Progenitor cell of endocrine pancreas (in vitro differentiated cells): ENCODE data around the gene RAB44. TPM values are rescaled to one million over a fixed set of nuclear protein-coding genes. Genes with fewer than 3 reads are reported as not detected.

Source experiments
- DNase-seq: peaks from one replicate; pipeline ENCODE4 v3.0.0; 2021; ENCODE audit warnings: low spot score; ENCODE audit not compliant: unreplicated experiment
- H3K27ac Mint-ChIP-seq: 2 replicates; pipeline ENCODE4 v1.8.0; 2021; ENCODE audit warnings: mild to moderate bottlenecking, moderate library complexity, mixed read lengths
- H3K27me3 Mint-ChIP-seq: 2 replicates; pipeline ENCODE4 v1.8.0; 2021; ENCODE audit warnings: mixed read lengths
- H3K36me3 Mint-ChIP-seq: 2 replicates; pipeline ENCODE4 v1.8.0; 2022; ENCODE audit warnings: mixed read lengths; ENCODE audit not compliant: insufficient read depth
- H3K4me1 Mint-ChIP-seq: 2 replicates; pipeline ENCODE4 v1.8.0; 2021; ENCODE audit warnings: low read depth, mixed read lengths
- H3K4me3 Mint-ChIP-seq: 2 replicates; pipeline ENCODE4 v1.8.0; 2021; ENCODE audit warnings: low read depth, mild to moderate bottlenecking, moderate library complexity, mixed read lengths
- H3K9me3 Mint-ChIP-seq: 2 replicates; pipeline ENCODE4 v1.8.0; 2021; ENCODE audit warnings: low read depth, mixed read lengths
- total RNA-seq: library from RNA; stranded (reverse); gene quantifications from 2 replicates; pipeline ENCODE4 v1.2.1, GENCODE V29; 2021
- TF ChIP-seq, protein P1 (sequence below): fragments of 200-600 bp; sonication (generic); IDR thresholded peaks from one replicate; pipeline ENCODE4 v1.5.0; 2021; ENCODE audit warnings: antibody characterized with exemption, mild to moderate bottlenecking; ENCODE audit not compliant: unreplicated experiment

RAB44 gene
- total RNA-seq, 1 donor from 2014 or later = not detected

DNA sequence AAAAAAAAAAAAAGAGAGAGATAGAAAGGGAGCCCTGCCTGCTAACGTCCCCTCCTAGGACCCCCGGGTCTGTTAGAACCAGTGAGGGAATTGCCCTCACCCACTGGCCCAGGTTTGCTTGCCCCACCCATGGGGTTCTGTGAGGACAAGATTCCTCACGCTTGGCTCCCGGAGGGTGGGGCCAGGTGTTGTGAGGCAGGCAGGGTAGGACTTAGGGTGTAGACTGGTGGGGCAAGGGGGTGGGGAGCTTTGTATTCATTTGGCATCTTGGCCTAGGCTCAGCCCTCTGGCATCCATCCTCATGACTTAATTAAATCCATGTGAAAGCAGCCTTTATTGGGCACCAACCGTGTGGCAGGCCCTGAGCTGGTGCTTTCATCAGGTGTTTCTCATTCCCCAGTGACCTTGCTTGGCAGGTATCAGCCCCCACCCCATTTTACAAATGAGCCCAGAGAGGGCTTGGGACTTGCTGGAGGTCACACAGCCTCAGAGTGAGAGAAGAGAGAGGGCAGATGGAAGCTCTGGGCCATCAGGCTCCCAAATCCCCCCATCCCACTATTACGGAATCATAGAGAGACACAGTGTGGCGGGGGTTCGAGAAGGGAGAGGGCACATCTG is 19.0 kb downstream of the RAB44 start:
- TF ChIP-seq, protein P1, sequence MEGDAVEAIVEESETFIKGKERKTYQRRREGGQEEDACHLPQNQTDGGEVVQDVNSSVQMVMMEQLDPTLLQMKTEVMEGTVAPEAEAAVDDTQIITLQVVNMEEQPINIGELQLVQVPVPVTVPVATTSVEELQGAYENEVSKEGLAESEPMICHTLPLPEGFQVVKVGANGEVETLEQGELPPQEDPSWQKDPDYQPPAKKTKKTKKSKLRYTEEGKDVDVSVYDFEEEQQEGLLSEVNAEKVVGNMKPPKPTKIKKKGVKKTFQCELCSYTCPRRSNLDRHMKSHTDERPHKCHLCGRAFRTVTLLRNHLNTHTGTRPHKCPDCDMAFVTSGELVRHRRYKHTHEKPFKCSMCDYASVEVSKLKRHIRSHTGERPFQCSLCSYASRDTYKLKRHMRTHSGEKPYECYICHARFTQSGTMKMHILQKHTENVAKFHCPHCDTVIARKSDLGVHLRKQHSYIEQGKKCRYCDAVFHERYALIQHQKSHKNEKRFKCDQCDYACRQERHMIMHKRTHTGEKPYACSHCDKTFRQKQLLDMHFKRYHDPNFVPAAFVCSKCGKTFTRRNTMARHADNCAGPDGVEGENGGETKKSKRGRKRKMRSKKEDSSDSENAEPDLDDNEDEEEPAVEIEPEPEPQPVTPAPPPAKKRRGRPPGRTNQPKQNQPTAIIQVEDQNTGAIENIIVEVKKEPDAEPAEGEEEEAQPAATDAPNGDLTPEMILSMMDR = no peak
- peaks cover 10% of the 10 kb centered on the region for H3K27me3 Mint-ChIP-seq
- H3K27ac Mint-ChIP-seq = no peak overlapping the region
- no peak overlapping the region for H3K4me3 Mint-ChIP-seq
- no peaks in the 10 kb centered on the region for H3K4me1 Mint-ChIP-seq
- H3K36me3 Mint-ChIP-seq = no peaks in the 10 kb centered on the region
- H3K9me3 Mint-ChIP-seq = no peaks in the 10 kb centered on the region
- DNase-seq = no peak

DNA sequence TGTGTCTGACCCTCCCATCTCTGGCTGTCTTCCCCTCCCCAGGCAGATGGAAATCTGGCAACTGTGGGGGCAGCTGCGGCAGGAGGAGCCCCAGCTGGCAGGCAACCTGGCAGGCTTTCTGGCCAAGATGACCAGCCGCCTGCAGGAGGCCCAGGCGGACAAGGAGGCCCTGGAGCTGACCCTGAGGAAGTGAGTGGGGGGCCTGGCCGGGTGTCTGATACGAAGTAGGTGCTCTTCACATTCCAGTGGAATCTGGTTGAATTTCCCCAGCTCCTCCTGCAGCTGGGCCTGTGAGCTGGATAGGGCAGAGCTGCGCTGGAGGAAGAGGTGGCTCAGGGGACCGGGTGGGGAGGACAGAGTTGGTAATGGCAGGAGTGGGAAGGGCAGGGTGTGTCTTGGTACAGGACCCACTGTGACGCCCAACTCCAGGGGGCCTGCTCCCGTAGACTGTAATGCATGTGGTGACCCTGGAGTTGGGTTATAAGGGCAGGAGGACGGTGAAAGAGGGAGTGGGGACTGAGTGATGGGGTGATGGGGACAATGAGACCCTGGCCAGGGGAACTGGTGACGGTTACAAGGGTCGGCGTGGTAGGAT is 19.7 kb downstream of the RAB44 start:
- H3K27me3 Mint-ChIP-seq = peaks cover 10% of the 10 kb centered on the region
- H3K4me3 Mint-ChIP-seq = no peak overlapping the region
- H3K36me3 Mint-ChIP-seq = no peaks in the 10 kb centered on the region
- TF ChIP-seq, protein P1 = no peak
- H3K4me1 Mint-ChIP-seq = no peaks in the 10 kb centered on the region
- H3K9me3 Mint-ChIP-seq = no peaks in the 10 kb centered on the region
- H3K27ac Mint-ChIP-seq = no peak overlapping the region
- DNase-seq = no peak

DNA sequence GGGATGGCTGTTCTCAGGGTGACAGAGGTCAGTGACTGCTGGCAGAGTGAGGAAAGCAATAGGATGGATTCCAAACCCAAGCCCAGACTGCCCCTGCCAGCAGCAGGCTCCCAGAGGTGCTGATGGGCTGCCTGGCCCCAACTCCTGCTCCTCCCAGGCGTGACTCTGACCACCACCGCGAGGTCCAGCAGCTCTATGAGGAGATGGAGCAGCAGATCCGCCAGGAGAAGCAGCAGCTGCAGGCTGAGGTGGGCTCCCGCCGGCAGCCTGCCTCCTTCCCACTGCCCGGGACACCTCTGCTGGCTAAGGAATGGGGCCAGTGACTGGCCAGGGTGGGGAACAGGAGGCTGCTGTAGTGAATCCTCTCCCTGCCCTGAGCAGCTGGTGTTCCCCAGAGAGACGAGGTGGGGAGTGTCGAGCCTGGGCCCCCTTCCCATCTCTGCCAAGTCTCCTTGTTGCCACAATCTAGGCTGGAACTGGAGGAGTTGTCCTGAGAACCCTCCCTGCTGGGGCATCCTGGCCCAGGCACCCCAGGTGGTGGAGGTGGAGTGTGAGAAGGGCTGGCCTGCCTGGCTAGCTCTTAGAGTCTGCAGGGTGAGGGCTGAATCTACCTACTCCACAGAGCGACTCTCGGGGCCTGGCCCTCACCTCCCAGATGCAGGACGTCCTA is 20.4 kb downstream of the RAB44 start:
- no peaks in the 10 kb centered on the region for H3K9me3 Mint-ChIP-seq

DNA sequence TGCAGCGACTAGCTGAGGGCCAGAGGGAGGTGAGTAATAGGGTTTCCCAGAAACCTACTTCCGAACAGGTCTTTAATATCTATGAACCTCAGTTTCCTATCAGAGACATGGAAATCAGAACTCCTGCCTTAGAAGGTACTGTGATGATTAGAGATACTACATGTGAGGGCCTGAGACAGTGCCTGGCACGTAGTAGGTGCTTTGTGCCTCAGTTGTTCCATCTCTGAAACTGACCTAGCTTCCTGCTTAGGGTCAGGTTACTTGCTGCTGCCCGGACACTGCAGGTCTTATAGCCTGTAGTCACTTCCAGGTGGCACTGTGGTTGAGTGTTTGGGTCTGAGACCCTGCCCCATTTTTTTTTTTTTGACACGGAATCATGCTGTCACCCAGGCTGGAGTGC is 20.9 kb downstream of the RAB44 start:
- no peaks in the 10 kb centered on the region for H3K9me3 Mint-ChIP-seq
- TF ChIP-seq, protein P1 = no peak
- no peaks in the 10 kb centered on the region for H3K4me1 Mint-ChIP-seq
- H3K4me3 Mint-ChIP-seq = no peak overlapping the region
- H3K36me3 Mint-ChIP-seq = no peaks in the 10 kb centered on the region
- DNase-seq = no peak
- no peak overlapping the region for H3K27ac Mint-ChIP-seq
- peaks cover 7% of the 10 kb centered on the region for H3K27me3 Mint-ChIP-seq

More for the DNA sequence above, 20.4 kb downstream of the RAB44 start:
- no peak overlapping the region for H3K27ac Mint-ChIP-seq
- H3K27me3 Mint-ChIP-seq = peaks cover 10% of the 10 kb centered on the region
- no peaks in the 10 kb centered on the region for H3K36me3 Mint-ChIP-seq
- no peaks in the 10 kb centered on the region for H3K4me1 Mint-ChIP-seq
- DNase-seq = no peak
- H3K4me3 Mint-ChIP-seq = no peak overlapping the region
- TF ChIP-seq, protein P1 = no peak

DNA sequence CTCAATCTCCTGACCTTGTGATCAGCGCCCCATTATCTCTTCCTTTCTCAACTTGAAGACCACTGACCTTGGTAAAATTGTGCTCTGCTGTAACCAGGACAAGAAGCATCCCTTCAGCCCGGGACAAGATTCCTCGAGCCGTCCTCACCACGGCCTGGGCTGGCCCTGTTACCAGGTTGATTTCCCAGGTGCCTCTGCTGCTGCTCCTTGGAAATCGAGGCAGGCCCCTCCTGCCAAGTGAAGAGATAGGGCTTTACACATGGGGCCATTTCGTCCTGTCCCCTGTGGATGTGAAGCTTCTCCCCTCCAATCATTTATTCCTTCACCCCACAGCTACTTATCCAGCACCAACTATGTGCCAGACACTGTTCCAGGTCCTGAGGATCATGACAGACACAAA is 21.5 kb downstream of the RAB44 start:
- H3K4me3 Mint-ChIP-seq = no peak overlapping the region
- no peaks in the 10 kb centered on the region for H3K4me1 Mint-ChIP-seq
- peaks cover 7% of the 10 kb centered on the region for H3K27me3 Mint-ChIP-seq
- H3K9me3 Mint-ChIP-seq = no peaks in the 10 kb centered on the region
- H3K36me3 Mint-ChIP-seq = no peaks in the 10 kb centered on the region
- TF ChIP-seq, protein P1 = no peak
- no peak overlapping the region for H3K27ac Mint-ChIP-seq
- DNase-seq = no peak
